Thyroid gland (tissue), 4 donors: ENCODE measurements around the gene ADCY7.

ENCODE experiments used
- CTCF ChIP-seq, 6 experiments: fragments of 200-600 bp in 3 of 6; fragments of 450-650 bp in 3 of 6; sonication (generic) in 3 of 6; IDR thresholded peaks; one replicate each; pipeline ENCODE4 v1.5.1; 2016 to 2019; ENCODE audit warnings: antibody characterized with exemption in 6 of 6, mild to moderate bottlenecking in 2 of 6, inconsistent platforms in 1 of 6, moderate library complexity in 1 of 6
- POLR2A ChIP-seq, 2 donors: fragments of 450-650 bp; IDR thresholded peaks; one replicate each; pipeline ENCODE4 v1.6.1; 2017; ENCODE audit warnings: antibody characterized with exemption in 2 of 2, mild to moderate bottlenecking in 2 of 2, moderate library complexity in 1 of 2

- TF ChIP-seq CTCF (IDR thresholded peaks at IDR 0.05) = no peak
- TF ChIP-seq POLR2A (IDR thresholded peaks at IDR 0.05) = no peak
Measured at GRCh38 chr16:50265260-50265659, 1.1 kb upstream of the ADCY7 start.
